Retinal pigment epithelial cell (primary cell): ENCODE results near the gene LCN15.
A peak's percentile ranks its signal among the peaks of the same experiment; 100 is the strongest.
"Not testable (repeated sequence)": the region's sequence is repeated elsewhere in the genome, so short reads cannot be mapped to it uniquely, and the experiment has no call there.

Experiments used
- DNase-seq: peaks from one replicate; pipeline ENCODE4 v3.0.0-alpha.2; 2010; ENCODE audit warnings: low read depth
- H3K4me3 ChIP-seq: 2 replicates; pipeline ENCODE4 v1.5.1; 2011; ENCODE audit warnings: mild to moderate bottlenecking, low read length, control low read depth, moderate library complexity
- CTCF ChIP-seq: conservative IDR thresholded peaks from 2 replicates; pipeline ENCODE4 v1.5.1; 2011; ENCODE audit warnings: low read depth, low read length, control low read depth, inconsistent platforms

The LCN15 gene

GRCh38 chr9:136760834-136761544, 3.3 kb downstream of the LCN15 start:
- peak; percentile 81 for TF ChIP-seq CTCF
- not testable (repeated sequence) for H3K4me3 ChIP-seq, DNase-seq

- no peak overlapping the region for H3K4me3 ChIP-seq
- DNase-seq = no peak
- no peak for TF ChIP-seq CTCF
Observed at GRCh38 chr9:136760424-136760823, 3.9 kb downstream of the LCN15 start.

- DNase-seq = no peak
- TF ChIP-seq CTCF = no peak
- H3K4me3 ChIP-seq = no peak overlapping the region
Observed at GRCh38 chr9:136759436-136760325, 4.6 kb downstream of the LCN15 start.

GRCh38 chr9:136759001-136759400, 5.3 kb downstream of the LCN15 start:
- no peak for DNase-seq

GRCh38 chr9:136757751-136758140, 6.6 kb downstream of the LCN15 start:
- TF ChIP-seq CTCF = no peak
- no peak for DNase-seq
- H3K4me3 ChIP-seq = no peak overlapping the region

More at GRCh38 chr9:136759001-136759400, 5.3 kb downstream of the LCN15 start:
- no peak for TF ChIP-seq CTCF
- H3K4me3 ChIP-seq = no peak overlapping the region

GRCh38 chr9:136757328-136757727, 7.0 kb downstream of the LCN15 start:
- no peak for DNase-seq
- no peak for TF ChIP-seq CTCF
- H3K4me3 ChIP-seq = no peak overlapping the region

GRCh38 chr9:136756836-136757235, 7.5 kb downstream of the LCN15 start:
- TF ChIP-seq CTCF = no peak
- no peak for DNase-seq
- no peak overlapping the region for H3K4me3 ChIP-seq
